Liver (tissue), 9 donors: ENCODE measurements around the gene CCDC120. TPM values are rescaled to one million over a fixed set of nuclear protein-coding genes. Genes with fewer than 3 reads are reported as not detected.
A peak's percentile ranks its signal among the peaks of the same experiment; 100 is the strongest.

Experiments
- DNase-seq: peaks from one replicate; pipeline ENCODE4 v3.0.0-alpha.2; 2017; ENCODE audit warnings: low spot score
- H3K27ac ChIP-seq, 2 donors: one replicate each; pipeline ENCODE4 v1.7.0; 2013; ENCODE audit warnings: inconsistent platforms in 2 of 2, low read length in 2 of 2, control low read depth in 1 of 2, low read depth in 1 of 2, mild to moderate bottlenecking in 1 of 2
- H3K27me3 ChIP-seq, 4 donors: one replicate each; pipeline versions ENCODE4 v1.6.1 to v1.7.0; 2013; ENCODE audit warnings: low read length in 3 of 4, inconsistent platforms in 1 of 4, mild to moderate bottlenecking in 1 of 4, moderate library complexity in 1 of 4; ENCODE audit not compliant: control insufficient read depth in 4 of 4, insufficient read depth in 4 of 4
- H3K36me3 ChIP-seq, 4 donors: one replicate each; pipeline versions ENCODE4 v1.6.1 to v1.7.0; 2013; ENCODE audit warnings: low read length in 3 of 4, mild to moderate bottlenecking in 3 of 4, low read depth in 1 of 4, moderate library complexity in 1 of 4; ENCODE audit not compliant: control insufficient read depth in 4 of 4, insufficient read depth in 3 of 4
- H3K4me1 ChIP-seq, 4 donors: one replicate each; pipeline versions ENCODE4 v1.6.1 to v1.7.0; 2013; ENCODE audit warnings: low read length in 3 of 4, mild to moderate bottlenecking in 3 of 4, moderate library complexity in 1 of 4; ENCODE audit not compliant: control insufficient read depth in 4 of 4, insufficient read depth in 4 of 4
- H3K4me3 ChIP-seq, 3 donors: one replicate each; pipeline versions ENCODE4 v1.6.1 to v1.7.0; 2013; ENCODE audit warnings: low read length in 3 of 3, control low read depth in 1 of 3, low read depth in 1 of 3, mild to moderate bottlenecking in 1 of 3
- H3K9ac ChIP-seq, 2 donors: one replicate each; pipeline ENCODE4 v1.7.0; 2013; ENCODE audit warnings: low read length in 2 of 2, mild to moderate bottlenecking in 2 of 2, moderate library complexity in 2 of 2, control low read depth in 1 of 2, low read depth in 1 of 2
- H3K9me3 ChIP-seq, 4 donors: one replicate each; pipeline versions ENCODE4 v1.6.1 to v1.7.0; 2013; ENCODE audit warnings: low read length in 3 of 4; ENCODE audit not compliant: control insufficient read depth in 4 of 4
- FOXA1 ChIP-seq: IDR thresholded peaks from 2 replicates; pipeline ENCODE4 v1.6.1; 2016; ENCODE audit warnings: antibody characterized with exemption
- FOXA2 ChIP-seq: IDR thresholded peaks from 2 replicates; pipeline ENCODE4 v1.6.1; 2016; ENCODE audit warnings: antibody characterized with exemption
- GABPA ChIP-seq, 2 donors: IDR thresholded peaks in 1 of 2; conservative IDR thresholded peaks in 1 of 2; 2 replicates each; pipeline ENCODE4 v1.6.1; 2016; ENCODE audit warnings: antibody characterized with exemption in 2 of 2, mild to moderate bottlenecking in 1 of 2, moderate library complexity in 1 of 2
- HNF4A ChIP-seq, 2 donors: conservative IDR thresholded peaks; 2 replicates each; pipeline ENCODE4 v1.6.1; 2016; ENCODE audit warnings: antibody characterized with exemption in 2 of 2, mild to moderate bottlenecking in 2 of 2
- HNF4G ChIP-seq: IDR thresholded peaks from 2 replicates; pipeline ENCODE4 v1.6.1; 2016; ENCODE audit warnings: antibody characterized with exemption
- JUND ChIP-seq, 2 donors: IDR thresholded peaks; 2 replicates each; pipeline ENCODE4 v1.6.1; 2016; ENCODE audit warnings: antibody characterized with exemption in 2 of 2
- NR2F2 ChIP-seq: IDR thresholded peaks from 2 replicates; pipeline ENCODE4 v1.6.1; 2016; ENCODE audit warnings: antibody characterized with exemption
- RAD21 ChIP-seq, 2 donors: IDR thresholded peaks; 2 replicates each; pipeline ENCODE4 v1.6.1; 2016; ENCODE audit warnings: antibody characterized with exemption in 2 of 2, mild to moderate bottlenecking in 2 of 2
- RXRA ChIP-seq, 2 donors: IDR thresholded peaks; 2 replicates each; pipeline ENCODE4 v1.6.1; 2017 to 2018; ENCODE audit warnings: antibody characterized with exemption in 2 of 2, mild to moderate bottlenecking in 1 of 2
- SP1 ChIP-seq: IDR thresholded peaks from 2 replicates; pipeline ENCODE4 v1.6.1; 2018; ENCODE audit warnings: antibody characterized with exemption, mild to moderate bottlenecking
- TAF1 ChIP-seq: conservative IDR thresholded peaks from 2 replicates; pipeline ENCODE4 v1.6.1; 2016; ENCODE audit warnings: antibody characterized with exemption, mild to moderate bottlenecking
- YY1 ChIP-seq: IDR thresholded peaks from 2 replicates; pipeline ENCODE4 v1.6.1; 2016; ENCODE audit warnings: antibody characterized with exemption, mild to moderate bottlenecking
- WGBS: extraction: QIAGEN DNeasy Blood & Tissue Kit; methylation state at CpG from one replicate; pipeline ENCODE4 v1.1.7; 2013; 5-methylcytosine and 5-hydroxymethylcytosine counted together
- polyA plus RNA-seq, 2 donors: library from polyadenylated mRNA; stranded (reverse) in 1 of 2; unstranded in 1 of 2; fragments of 200-250 nt in 1 of 2; fragments of >200 nt in 1 of 2; fragmentation: Nextera tagmentation in 1 of 2; extraction: Ambion mirVana in 1 of 2; gene quantifications; one replicate each; pipeline versions ENCODE4 v1.2.1 to v1.2.3, GENCODE V29; 2013 to 2015
- total RNA-seq, 2 donors: library from RNA; depleted of rRNA; stranded (reverse); fragments of >200 nt; gene quantifications; one replicate each; pipeline ENCODE4 v1.2.3, GENCODE V29; 2014
- TF ChIP-seq, protein P1 (sequence below): IDR thresholded peaks from 2 replicates; pipeline ENCODE4 v1.6.1; 2016; ENCODE audit warnings: antibody characterized with exemption
- TF ChIP-seq, protein P2 (sequence below): IDR thresholded peaks from 2 replicates; pipeline ENCODE4 v1.6.1; 2016; ENCODE audit warnings: antibody characterized with exemption
- TF ChIP-seq, protein P3 (sequence below): fragments of 150-350 bp; IDR thresholded peaks from 2 replicates; pipeline ENCODE4 v1.5.1; 2017; ENCODE audit warnings: improper control_type of control experiment, low read depth, low read length; ENCODE audit not compliant: missing input control
- TF ChIP-seq, protein P4 (sequence below): IDR thresholded peaks from 2 replicates; pipeline ENCODE4 v1.6.1; 2016; ENCODE audit warnings: antibody characterized with exemption, mild to moderate bottlenecking
- donor health status: healthy.
- donor health status: healthy.
- donor health status: healthy.
- donor health status: healthy.
- donor health status: healthy.

The CCDC120 gene
- total and polyA plus RNA-seq, 4 donors = 1.0 to 3.4 (median 1.6) TPM

DNA sequence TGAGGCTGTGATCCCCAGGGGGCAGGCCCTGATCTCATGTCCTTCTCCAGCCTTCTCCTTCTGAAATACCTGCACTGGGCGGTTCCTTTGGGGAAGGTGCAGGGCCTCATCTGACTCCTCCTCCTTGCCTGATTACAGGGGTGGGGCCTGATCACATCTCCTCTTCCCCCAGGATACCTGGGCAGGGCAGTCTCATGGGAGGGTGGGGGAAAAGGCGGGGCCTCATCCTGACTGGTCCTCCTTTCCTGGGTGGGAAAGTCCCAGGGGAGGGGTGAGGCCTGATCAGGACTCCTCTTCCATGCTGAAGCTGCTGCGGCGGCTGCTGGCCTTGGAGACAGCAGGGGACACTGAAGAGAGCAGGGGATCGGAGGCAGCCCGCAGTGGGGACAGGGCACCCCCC is 28.9 kb upstream of the CCDC120 start:
- 95% methylated on average over 6 of the region's 6 CpGs for WGBS
- peaks cover 8 to 27% (median 16%) of the 10 kb centered on the region in 4 donors for H3K36me3 ChIP-seq
- TF ChIP-seq RAD21 (IDR thresholded peaks at IDR 0.05) = no peak
- no peak overlapping the region for H3K4me3 ChIP-seq
- H3K9me3 ChIP-seq = no peaks in the 10 kb centered on the region
- no peak for DNase-seq
- no peak overlapping the region for H3K9ac ChIP-seq
- no peaks in the 10 kb centered on the region for H3K27me3 ChIP-seq
- peaks cover 0 to 3% (median 0%) of the 10 kb centered on the region in 4 donors for H3K4me1 ChIP-seq
- no peak overlapping the region for H3K27ac ChIP-seq

DNA sequence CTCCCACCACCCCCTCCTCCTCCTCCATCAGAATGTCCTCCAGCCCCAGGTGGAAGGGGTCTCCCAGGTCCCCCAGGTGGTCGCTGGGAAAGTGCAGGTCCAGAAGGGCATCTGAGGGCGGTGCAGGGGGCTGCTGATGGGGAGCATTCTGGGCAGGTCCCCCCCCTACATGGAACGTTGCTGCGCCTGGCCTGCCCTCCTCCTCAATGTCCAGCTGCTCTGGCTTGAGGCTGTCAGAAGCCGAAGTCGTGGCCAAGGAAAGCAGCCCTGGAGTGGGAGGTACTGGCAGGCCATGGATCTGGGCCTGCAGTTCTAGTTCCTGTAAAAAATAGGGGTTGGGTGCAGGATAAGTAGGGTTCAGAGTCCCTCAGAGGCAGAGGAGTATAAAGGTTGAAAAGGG is 28.5 kb upstream of the CCDC120 start:
- no peak for DNase-seq
- peaks cover 8 to 27% (median 16%) of the 10 kb centered on the region in 4 donors for H3K36me3 ChIP-seq
- peaks cover 0 to 3% (median 0%) of the 10 kb centered on the region in 4 donors for H3K4me1 ChIP-seq
- H3K4me3 ChIP-seq = no peak overlapping the region
- TF ChIP-seq, protein P1, sequence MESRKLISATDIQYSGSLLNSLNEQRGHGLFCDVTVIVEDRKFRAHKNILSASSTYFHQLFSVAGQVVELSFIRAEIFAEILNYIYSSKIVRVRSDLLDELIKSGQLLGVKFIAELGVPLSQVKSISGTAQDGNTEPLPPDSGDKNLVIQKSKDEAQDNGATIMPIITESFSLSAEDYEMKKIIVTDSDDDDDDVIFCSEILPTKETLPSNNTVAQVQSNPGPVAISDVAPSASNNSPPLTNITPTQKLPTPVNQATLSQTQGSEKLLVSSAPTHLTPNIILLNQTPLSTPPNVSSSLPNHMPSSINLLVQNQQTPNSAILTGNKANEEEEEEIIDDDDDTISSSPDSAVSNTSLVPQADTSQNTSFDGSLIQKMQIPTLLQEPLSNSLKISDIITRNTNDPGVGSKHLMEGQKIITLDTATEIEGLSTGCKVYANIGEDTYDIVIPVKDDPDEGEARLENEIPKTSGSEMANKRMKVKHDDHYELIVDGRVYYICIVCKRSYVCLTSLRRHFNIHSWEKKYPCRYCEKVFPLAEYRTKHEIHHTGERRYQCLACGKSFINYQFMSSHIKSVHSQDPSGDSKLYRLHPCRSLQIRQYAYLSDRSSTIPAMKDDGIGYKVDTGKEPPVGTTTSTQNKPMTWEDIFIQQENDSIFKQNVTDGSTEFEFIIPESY = no peak
- TF ChIP-seq FOXA1 (no peak), RAD21 (IDR thresholded peaks at IDR 0.05) (no peak), FOXA2 (no peak), HNF4A (conservative IDR thresholded peaks at IDR 0.05) (no peak)
- TF ChIP-seq, protein P2, sequence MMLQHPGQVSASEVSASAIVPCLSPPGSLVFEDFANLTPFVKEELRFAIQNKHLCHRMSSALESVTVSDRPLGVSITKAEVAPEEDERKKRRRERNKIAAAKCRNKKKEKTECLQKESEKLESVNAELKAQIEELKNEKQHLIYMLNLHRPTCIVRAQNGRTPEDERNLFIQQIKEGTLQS = no peak
- 93% methylated on average over 6 of the region's 6 CpGs for WGBS
- no peak overlapping the region for H3K27ac ChIP-seq
- H3K27me3 ChIP-seq = no peaks in the 10 kb centered on the region
- H3K9ac ChIP-seq = no peak overlapping the region
- no peaks in the 10 kb centered on the region for H3K9me3 ChIP-seq

DNA sequence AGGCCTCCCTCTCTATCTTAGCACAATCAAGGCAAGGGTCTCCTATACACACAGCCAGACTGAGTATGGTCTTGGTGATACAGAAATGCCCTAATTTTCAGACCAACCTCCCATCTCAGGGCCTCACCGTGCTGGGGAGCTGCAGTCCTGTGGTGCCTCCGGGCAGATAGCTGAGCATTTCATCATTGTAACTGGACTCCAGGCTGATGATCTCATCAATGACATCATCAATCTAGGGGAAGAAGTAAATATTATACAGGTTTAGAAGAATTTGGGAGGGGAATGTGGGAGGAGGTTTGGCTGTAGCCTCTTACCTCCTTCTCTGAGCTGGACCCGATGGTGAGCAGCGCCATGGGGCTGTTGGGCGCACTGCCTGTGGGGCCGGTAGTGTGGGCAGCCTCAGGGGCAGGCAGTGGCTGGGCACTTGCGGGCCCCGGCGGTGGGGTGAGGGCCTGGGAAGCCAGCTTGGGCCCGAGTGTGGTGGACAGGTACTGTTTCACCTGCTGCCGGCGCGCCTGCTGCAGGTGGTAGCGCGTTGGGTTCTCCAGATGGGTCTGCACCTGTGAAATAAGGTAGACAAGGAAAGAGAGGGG is 20.8 kb upstream of the CCDC120 start:
- H3K4me1 ChIP-seq = peaks cover 4 to 27% (median 9%) of the 10 kb centered on the region in 4 donors
- DNase-seq = no peak
- H3K9me3 ChIP-seq = no peaks in the 10 kb centered on the region
- H3K9ac ChIP-seq = no peak overlapping the region
- no peak for TF ChIP-seq TAF1
- no peak for TF ChIP-seq NR2F2
- no peak for TF ChIP-seq RAD21 (IDR thresholded peaks at IDR 0.05)
- TF ChIP-seq JUND (IDR thresholded peaks at IDR 0.05) = no peak
- TF ChIP-seq RXRA (IDR thresholded peaks at IDR 0.05) = no peak
- no peak for TF ChIP-seq FOXA2
- TF ChIP-seq, protein P3, sequence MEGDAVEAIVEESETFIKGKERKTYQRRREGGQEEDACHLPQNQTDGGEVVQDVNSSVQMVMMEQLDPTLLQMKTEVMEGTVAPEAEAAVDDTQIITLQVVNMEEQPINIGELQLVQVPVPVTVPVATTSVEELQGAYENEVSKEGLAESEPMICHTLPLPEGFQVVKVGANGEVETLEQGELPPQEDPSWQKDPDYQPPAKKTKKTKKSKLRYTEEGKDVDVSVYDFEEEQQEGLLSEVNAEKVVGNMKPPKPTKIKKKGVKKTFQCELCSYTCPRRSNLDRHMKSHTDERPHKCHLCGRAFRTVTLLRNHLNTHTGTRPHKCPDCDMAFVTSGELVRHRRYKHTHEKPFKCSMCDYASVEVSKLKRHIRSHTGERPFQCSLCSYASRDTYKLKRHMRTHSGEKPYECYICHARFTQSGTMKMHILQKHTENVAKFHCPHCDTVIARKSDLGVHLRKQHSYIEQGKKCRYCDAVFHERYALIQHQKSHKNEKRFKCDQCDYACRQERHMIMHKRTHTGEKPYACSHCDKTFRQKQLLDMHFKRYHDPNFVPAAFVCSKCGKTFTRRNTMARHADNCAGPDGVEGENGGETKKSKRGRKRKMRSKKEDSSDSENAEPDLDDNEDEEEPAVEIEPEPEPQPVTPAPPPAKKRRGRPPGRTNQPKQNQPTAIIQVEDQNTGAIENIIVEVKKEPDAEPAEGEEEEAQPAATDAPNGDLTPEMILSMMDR = no peak
- no peak for TF ChIP-seq HNF4A (conservative IDR thresholded peaks at IDR 0.05)
- no peak for TF ChIP-seq FOXA1
- no peak for TF ChIP-seq GABPA (IDR thresholded peaks at IDR 0.05 in 1 of 2, conservative IDR thresholded peaks at IDR 0.05 in 1 of 2)
- no peak for TF ChIP-seq SP1
- TF ChIP-seq, protein P4, sequence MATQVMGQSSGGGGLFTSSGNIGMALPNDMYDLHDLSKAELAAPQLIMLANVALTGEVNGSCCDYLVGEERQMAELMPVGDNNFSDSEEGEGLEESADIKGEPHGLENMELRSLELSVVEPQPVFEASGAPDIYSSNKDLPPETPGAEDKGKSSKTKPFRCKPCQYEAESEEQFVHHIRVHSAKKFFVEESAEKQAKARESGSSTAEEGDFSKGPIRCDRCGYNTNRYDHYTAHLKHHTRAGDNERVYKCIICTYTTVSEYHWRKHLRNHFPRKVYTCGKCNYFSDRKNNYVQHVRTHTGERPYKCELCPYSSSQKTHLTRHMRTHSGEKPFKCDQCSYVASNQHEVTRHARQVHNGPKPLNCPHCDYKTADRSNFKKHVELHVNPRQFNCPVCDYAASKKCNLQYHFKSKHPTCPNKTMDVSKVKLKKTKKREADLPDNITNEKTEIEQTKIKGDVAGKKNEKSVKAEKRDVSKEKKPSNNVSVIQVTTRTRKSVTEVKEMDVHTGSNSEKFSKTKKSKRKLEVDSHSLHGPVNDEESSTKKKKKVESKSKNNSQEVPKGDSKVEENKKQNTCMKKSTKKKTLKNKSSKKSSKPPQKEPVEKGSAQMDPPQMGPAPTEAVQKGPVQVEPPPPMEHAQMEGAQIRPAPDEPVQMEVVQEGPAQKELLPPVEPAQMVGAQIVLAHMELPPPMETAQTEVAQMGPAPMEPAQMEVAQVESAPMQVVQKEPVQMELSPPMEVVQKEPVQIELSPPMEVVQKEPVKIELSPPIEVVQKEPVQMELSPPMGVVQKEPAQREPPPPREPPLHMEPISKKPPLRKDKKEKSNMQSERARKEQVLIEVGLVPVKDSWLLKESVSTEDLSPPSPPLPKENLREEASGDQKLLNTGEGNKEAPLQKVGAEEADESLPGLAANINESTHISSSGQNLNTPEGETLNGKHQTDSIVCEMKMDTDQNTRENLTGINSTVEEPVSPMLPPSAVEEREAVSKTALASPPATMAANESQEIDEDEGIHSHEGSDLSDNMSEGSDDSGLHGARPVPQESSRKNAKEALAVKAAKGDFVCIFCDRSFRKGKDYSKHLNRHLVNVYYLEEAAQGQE = no peak
- TF ChIP-seq HNF4G = no peak
- TF ChIP-seq YY1 = no peak
- TF ChIP-seq, protein P2 = no peak
- TF ChIP-seq, protein P1 = no peak
- H3K27me3 ChIP-seq = no peaks in the 10 kb centered on the region
- peak overlapping the region in 1 of 2 donors; percentile 47 for H3K27ac ChIP-seq
- H3K4me3 ChIP-seq = no peak overlapping the region
- 94% methylated on average over 15 of the region's 15 CpGs for WGBS
- H3K36me3 ChIP-seq = peaks cover 15 to 25% (median 19%) of the 10 kb centered on the region in 4 donors
